ENCODE measurements around the gene SNX4.

- no peak for TF ChIP-seq CTCF (IDR thresholded peaks at IDR 0.05)
- no peak for TF ChIP-seq POLR2A (IDR thresholded peaks at IDR 0.05)
These were observed 91.7 kb downstream of the SNX4 start for GRCh38 chr3:125428216-125428830.

Measured in suprapubic skin (tissue), 3 donors.